Left renal cortex interstitium (tissue), 4 donors: ENCODE measurements around the gene RUNX3. TPM values are rescaled to one million over a fixed set of nuclear protein-coding genes. Genes with fewer than 3 reads are reported as not detected.
"Not testable (repeated sequence)": the region's sequence is repeated elsewhere in the genome, so short reads cannot be mapped to it uniquely, and the experiment has no call there.

Experiments
- DNase-seq, 4 donors: peaks; one replicate each; pipeline ENCODE4 v3.0.0-alpha.2; 2013; ENCODE audit warnings: low read depth in 4 of 4, low spot score in 2 of 4, missing footprints in 1 of 4
- polyA plus RNA-seq, 4 donors: library from polyadenylated mRNA; unstranded; fragments of 120-200 nt; gene quantifications; one replicate each; pipeline ENCODE4 v1.2.1, GENCODE V29; 2013; ENCODE audit not compliant: insufficient read length in 4 of 4

RUNX3 gene
- polyA plus RNA-seq, 4 donors: 0.44 to 0.81 (median 0.57) TPM

DNA sequence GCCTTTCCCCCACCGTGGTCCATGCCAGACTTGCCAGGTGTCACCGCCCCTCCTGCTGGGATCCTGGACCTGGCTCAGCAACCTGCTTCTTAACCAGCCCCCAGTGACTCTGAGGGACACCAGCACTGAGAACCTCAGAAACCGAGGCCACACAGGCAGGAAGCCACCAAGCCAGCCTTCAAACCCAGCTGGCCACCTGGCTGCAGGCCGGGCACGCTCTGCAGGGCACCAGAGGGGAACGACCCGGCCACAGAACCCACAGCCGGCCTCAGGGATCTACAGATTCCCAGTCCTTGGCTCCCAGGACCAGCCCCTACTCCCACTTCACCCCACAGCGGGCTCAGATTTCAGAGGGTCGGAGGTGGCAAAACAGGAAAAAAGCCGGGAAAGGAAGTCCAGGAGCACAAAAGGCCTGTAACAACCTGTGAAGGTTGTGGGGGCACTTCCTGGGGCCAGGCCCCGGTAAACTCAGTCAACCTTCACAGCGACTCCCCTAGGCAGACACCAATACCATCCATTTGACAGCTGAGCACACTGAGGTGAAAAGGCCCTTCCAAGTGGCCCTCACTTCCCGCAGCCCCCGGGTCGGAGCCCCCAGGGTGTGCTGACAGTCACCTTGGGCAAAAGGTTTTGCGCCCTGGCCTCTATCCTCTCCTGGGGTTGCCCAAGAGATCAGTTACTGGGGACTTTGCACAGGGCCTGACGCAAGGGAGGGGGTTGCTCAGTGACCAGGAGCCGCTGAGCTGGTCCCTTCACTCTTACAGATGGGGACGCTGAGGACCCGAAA lies 14.1 kb downstream of the RUNX3 start:
- no peak for DNase-seq

DNA sequence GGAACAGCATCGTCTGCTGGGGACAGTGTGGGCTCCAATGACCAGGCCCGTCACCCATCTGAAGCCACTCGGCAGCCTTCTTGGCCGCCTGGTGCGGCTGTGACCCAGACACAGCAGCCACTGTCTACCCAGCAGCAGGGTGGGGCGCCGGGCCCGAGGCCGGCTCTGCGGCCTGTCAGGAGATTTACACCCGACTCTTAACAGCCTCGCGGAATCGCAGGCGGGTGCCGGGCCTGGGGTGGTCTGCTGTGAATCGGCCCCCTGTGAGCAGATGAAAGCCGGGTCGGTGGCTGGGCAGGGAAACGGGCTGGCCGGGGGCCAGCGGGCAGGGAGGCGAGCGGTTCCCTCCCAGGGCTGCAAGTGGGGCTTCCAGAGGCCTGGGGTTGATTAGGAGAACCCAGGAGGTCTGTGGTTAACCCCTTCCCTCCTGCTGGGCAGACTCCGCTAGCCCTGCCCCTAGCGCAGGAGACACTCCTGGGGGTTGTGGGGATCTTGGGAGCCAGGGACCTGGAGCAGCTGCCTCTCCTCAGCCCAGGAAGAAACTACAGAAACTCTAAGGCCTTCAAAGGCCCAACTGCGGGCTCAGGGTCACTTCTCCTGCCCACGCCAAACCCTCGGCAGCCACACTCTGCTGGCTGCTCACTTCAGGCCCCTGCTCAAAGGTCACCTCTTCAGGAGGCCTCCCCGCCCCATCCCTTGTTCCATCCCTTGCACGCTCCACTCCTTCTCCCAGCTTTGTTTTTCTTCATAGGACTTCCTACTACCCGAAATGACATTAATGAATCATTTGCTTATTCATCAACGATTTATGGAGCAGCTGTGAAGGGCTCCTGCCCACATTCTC lies 15.6 kb downstream of the RUNX3 start:
- DNase-seq: no peak

DNA sequence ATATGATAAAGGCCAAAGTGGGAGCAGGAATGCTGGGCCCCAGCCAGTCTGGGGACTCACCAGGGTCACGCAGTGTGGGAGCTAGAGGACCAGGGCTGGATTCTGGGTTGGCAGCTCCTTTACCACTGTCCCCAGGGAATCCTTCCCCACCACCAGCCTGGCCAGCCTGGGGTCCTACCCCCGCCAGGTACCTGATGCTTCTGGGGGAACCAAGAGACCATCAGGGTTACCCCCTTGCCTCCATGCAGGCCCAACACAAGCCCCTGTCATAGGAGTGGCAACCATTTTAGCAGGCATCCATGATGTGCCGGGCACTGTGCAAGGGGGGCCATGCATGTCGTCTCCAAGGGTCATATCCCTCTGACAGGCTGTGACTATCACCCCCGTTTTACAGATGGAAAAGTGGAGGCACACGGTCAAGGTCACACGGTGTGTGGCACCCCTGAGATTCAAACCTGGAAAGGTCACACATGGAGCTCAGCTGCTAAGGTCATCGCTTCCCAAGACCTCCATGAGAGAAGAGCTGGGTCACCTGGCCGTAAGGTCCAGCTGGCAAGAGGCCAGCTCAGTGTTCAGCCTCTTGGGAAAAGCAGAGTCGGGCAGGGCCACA lies 16.4 kb downstream of the RUNX3 start:
- DNase-seq: no peak

DNA sequence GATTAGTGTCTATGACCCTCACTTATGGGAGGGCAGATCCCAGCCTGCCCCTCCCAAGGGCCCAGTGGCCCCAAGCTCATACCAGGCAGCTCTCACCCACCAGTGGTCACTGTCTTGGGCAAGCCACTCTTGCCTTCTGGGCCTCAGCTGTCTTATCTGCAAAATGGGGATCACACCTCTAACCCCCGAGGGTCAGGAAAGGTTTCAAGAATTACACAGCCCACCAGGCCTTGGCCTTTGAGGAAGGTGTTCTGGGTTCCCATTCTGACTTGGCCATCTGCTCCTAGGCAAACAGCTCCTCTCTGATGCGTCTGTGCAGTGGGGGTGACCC lies 16.8 kb downstream of the RUNX3 start:
- DNase-seq: no peak

DNA sequence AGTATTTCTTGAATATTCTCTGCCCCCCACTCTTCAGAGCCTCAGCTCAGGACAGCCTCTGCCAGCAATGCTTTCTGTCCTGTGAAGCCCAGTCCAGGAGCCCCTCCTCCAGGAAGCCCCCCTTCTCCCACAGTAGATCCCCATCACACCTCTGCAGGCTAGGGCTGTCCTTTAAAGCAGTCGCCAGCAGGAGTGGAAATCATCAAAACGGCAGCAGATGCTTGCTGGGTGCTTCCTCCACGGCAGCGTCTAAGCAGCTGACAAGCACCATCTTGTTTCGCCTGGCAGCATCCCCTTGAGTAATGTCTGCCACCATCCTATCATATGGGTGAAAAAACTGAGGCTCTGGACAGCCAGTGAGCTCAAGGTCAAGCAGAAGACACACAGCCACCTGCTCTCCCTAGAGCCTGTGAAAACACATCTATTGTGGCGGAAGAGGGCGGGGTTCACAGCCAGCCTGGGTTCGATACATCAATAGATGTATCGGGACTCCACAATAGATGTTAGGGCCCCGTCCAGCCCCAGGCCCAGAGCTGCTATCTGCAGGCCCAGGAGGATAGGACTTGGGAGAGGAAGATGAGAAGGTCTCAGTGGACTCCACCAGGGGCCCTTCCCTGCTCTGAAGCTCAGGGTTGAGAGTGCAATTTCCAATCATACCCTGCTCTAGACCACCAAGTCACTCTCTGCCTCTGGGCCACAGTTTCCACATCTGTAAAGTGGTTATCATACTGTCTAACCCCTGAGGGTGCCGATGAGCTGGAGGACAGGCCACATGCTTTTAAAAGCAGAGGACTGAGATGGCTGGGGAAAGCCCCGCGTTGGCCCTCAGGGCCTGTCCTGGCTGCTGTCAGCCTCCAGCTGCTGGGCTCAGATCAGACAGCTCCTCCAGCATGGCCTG lies 17.5 kb downstream of the RUNX3 start:
- DNase-seq: no peak

DNA sequence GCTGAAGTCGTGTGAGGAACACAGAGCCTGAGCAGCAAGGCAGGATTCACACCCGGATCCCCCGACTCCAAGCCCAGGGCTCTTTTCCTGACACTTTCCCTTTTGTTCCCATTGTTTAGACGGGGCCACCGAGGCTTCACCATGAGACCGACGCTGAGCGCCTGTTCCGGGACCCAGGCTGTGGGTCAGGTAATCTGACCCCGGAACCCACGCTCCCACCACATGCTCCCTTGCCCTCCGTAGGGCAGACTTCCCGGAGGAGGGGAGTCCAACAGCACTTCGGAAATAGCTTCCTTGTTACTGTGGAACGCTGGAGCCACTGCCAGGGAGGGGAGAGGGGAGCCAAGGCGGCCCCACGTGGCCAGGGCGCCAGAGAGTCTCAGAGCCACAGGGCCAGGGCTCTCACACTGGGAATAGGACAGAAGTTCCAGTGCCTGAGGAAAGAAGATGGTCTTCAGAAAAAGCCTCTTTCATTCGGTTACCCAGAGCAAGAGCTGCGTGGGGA lies 18.4 kb downstream of the RUNX3 start:
- no peak for DNase-seq

DNA sequence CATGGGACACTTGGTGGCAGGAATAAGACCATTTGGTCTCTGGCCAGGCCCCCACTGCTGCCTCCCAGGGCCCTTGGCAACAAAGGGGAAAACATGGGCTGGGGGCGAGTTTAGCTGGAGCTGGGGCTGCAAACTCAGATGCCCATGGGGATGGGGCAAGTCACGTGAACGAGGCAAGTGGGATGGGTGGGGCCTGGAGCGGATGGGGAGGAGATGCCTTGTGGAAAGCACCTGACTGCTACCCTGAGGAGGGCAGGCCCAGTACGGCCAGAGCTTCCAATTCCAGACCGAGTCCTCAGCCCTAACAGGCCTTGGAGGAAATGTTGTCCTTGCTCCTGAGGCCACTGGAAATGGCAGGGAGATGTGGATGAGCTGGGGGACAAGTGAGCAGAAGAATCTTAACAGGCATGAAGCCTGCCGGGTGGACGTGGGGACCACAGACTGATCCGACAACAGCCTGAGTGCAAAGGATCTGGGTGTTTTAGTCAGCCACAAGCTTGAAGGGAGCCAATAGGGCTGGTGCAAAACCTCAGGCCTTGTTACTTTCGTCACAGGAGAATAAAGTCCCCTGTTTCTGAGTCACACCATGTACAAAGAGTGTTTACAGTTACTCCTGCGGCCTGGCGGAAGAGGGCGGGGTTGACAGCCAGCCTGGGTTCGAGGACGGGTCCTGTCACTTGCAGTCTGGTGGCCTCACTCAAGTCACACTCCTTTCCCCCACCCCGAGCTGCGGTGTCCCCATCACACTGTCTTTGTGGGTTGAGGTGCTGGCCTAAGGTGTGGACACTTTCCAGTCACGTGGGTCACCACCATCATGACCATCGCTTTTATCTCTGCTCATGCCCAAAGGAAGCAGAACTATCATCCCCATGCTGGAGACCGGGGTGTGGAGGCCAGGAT lies 19.1 kb downstream of the RUNX3 start:
- no peak for DNase-seq

DNA sequence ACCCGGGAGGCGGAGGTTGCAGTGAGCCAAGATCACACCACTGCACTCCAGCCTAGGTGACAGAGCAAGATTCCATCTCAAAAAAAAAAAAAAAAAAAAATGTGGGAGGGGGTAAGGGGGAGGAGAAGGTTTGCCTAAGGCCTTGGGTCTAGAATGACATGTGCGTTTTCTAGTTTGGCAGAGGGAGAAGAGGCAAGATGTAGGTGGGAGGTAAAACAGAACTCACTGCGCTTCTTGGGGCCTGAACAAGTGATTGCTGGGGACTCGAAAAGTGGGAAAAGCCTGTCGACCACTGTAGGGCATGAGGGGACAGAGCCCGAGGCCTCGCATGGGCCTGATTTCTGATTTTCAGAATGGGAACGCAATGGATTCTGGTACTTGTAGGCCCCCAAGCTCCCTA lies 19.9 kb downstream of the RUNX3 start:
- DNase-seq: no peak

DNA sequence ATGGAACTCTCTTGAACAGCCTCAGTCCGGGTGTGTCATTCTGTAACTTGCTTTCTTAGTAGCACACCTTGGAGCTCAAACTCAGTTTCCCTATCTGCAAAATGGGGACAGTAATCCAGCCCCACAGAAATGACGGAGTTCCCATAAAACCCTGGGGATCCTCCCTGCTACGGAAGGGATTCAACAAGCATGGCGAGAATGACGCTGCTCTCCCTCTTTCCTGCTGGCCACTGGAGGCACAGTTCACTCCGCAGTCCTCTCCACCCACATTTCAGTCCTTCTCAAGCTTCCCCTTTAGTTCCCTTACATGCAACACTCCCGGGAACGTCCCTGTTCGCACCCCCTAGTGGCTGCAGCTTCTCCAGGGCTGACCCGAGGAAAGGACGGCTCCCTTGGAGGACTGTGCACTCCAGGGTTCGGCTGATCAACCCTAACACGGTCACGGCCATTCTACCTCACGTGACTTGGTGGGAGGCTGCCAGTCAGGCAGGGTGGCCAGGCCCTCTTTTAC lies 20.6 kb downstream of the RUNX3 start:
- DNase-seq: no peak

DNA sequence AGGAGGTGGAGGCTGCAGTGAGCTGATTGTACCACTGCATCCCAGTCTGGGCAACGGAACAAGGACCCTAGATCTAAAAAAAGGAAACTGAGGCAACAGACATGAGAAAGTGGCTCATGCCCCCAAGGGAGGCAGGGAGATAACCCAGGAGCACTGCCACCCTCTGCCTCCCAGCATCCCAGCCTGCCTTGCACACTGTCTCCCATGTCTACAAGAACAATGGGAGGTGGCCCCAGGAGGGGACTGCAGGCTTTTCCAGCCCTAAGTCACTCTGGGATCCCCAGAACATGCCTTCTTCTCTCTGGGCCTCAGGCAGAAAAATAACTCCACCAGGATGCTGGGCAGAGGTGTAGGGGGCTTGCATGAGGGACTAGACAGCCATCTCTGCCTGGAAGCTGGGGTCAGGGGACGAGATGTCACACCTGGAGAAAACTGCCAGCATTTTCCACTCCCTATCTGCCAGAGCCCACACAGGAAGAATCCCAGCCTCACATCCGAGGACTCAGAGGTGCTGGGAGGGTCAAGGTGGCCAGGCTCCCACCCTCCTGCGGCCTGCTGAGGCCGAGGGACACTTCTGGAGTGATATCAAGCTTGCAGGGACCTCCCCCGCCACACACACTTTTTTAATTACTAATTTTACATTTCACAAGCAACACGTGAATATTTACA lies 21.4 kb downstream of the RUNX3 start:
- no peak for DNase-seq

DNA sequence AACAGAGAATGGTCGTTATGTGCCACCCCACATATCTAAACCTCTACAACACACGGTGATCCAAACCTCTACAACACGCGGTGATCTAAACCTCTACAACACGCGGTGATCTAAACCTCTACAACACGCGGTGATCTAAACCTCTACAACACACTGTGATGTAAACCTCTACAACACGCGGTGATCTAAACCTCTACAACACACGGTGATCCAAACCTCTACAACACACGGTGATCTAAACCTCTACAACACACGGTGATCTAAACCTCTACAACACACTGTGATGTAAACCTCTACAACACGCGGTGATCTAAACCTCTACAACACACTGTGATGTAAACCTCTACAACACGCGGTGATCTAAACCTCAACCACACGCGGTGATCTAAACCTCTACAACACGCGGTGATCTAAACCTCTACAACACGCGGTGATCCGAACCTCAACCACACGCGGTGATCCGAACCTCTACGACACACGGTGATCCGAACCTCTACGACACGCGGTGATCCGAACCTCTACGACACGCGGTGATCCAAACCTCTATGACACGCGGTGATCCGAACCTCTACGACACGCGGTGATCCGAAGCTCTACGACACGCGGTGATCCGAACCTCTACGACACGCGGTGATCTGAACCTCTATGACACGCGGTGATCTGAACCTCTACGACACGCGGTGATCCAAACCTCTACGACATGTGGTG lies 22.3 kb downstream of the RUNX3 start:
- not testable (repeated sequence) for DNase-seq

DNA sequence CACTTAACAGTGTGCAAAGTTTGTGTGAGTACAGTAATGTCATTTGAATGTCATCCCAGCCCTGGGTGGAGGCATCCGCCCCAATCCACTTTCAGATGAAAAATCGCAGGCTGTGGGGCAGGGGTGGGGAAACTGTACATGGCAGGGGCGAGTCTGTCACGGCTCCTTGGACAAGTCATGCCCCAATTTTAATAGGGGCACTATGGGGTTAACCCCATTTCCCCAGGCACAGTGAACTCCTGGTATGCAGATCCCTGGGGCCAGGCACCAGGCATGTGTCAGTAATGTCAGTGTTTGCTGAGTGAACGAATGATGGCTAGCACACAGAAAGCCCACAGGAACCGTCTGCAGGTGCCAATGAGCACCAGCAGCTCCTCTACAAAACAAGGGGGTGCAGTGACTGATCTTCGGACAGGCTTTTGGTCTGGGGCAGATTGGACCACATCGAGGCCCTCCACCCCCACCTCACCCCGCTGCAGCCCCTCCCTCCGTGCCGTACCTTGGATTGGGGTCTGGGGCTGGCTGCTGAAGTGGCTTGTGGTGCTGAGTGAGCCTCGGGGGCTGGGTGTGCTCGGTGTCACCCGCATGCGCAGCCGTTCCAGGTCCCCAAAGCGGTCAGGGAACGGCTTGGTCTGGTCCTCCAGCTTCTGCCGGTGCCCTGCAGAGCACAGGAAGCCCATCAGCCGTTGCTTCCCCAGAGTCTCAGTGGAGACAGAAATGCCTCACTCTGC lies 23.2 kb downstream of the RUNX3 start:
- no peak for DNase-seq

DNA sequence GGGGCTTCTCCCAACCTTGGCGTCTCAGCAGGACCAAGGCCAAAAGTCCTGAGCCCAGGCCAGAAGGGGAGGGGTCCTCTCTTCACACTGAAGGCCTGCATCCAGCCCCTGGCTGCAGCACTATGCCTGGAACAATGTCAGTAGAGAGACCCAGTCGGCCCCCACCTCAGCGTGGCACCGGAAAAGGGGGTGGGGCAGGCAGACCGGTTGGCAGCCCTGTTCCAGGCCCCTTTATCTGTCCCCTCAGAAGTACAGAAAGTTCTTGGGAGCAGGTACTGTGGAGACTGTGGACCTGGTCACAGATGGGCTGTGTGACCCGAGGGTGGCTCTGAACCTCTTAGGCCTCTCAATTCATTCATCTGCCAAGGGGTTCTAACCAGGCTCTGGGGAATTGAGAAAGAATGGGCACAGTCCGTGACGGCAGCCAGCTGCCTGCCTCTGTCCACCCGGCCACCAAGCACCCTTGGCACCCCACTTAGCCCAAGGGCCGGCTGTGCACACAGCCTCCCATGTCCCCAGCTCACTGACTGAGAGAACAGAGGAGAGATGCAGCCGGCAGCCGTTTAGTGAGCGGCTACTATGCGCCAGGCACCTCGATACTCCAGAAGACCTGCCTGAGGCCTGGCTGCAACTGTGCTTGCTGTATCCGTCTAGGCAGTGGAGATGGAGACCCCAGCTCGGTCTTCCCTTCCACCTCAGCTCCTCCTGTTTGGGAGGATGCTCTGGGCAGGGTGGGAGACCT lies 23.9 kb downstream of the RUNX3 start:
- DNase-seq: no peak

DNA sequence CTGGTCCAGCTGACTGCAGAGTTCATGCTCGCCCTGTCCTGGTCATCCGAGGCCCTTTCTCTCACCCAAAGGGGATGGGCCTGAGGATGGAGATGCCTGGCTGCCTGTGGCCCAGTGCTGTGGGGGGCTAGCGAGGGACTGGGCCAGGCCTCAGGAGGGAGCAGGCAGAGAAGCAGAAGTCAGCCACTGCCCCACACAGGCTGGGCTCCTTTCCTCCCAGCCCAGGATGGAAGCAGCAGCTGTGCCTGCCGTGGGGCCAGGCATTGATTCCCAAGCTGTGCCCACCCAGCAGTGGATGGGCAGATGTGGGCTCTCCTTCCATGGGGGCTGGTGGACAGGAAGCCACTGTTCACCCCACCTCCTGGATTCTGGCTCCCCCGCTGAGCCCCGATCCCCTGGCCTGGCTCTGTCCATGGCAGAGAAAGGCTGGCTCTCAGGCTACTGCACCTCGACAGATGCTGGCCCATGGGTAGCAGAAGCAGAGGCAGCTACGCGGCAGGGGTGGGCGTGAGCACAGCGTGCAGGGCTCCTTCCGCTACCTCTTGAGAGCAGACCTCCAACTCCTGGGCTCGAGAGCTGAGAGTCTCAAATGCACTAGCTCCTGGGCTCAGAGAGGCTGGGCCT lies 24.6 kb downstream of the RUNX3 start:
- no peak for DNase-seq

DNA sequence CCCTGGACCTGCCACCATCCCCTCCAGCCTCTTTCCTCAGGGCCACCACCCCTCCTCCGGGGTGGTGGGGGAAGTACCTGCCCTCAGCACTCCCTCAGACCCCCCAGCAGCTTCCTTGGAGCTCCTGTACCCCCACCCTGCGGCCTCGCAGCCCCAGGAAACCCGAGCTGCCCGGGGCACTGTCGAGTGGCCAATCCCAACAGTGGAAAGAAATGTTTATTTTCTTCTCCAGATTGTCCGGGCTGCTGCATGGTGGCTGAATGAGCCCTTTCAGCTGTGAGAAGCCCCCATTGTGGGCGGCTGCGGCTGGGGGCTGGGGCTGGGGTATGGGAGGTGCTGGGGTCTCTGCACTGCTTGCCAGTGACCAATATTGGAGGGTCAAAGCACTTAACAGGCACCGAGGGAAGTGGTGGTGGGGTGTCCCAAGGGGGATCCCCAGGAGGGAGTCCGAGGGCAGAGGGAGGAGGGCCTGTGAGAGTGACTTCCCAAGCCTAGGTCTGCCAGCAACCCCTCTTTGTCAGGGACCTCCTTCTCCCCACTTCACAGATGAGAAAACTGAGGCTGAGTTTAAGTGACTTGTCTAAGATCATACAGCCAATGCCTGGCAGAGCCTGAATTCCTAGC lies 25.2 kb downstream of the RUNX3 start:
- no peak for DNase-seq
